HepG2 (cell line): ENCODE results near the gene IL1RL1. TPM values are rescaled to one million over a fixed set of nuclear protein-coding genes. Genes with fewer than 3 reads are reported as not detected.

ENCODE experiments used
- ATAC-seq: fragments of 200-7000 bp; cut with Tn5 transposase; 3 replicates; pipeline ENCODE4 v1.9.1; 2020; ENCODE audit warnings: mild to moderate bottlenecking, moderate library complexity
- BruUV-seq: library from RNA; stranded (reverse); fragments of 400-500 nt; replicated peaks from 2 replicates; lab custom pipeline; 2021; lab: Mats Ljungman, UMichigan
- CTCF ChIA-PET: fragments of 300-600 bp; formaldehyde crosslinking; extraction: SDS; loops from one replicate; lab custom pipeline; 2021; ENCODE audit warnings: low total read pairs, inconsistent platforms, low intra/inter-chr PET ratio; lab: Yijun Ruan, JAX
- POLR2A ChIA-PET: fragments of 350-600 bp; sonication (Branson Sonifier 250); formaldehyde crosslinking; loops from one replicate; lab custom pipeline; 2020; ENCODE audit warnings: antibody characterized with exemption, inconsistent platforms; lab: Yijun Ruan, JAX
- DNase-seq: peaks from one replicate; pipeline ENCODE4 v3.0.0-alpha.2; 2015; ENCODE audit warnings: low spot score
- FAIRE-seq: peaks from 3 replicates; lab custom pipeline; 2011; peaks lifted over from hg19 to GRCh38; lab: Jason Lieb, UNC
- H2AFZ ChIP-seq: one replicate; pipeline ENCODE4 v1.6.1; 2011; ENCODE audit warnings: low read length, inconsistent platforms
- H3K27ac ChIP-seq: fragments of 300-600 bp; 3 replicates; pipeline ENCODE4 v1.8.0; 2011; ENCODE audit warnings: mixed run types, mild to moderate bottlenecking, mixed read lengths, low read length, inconsistent platforms; ENCODE audit not compliant: insufficient read depth; ENCODE audit errors: extremely low read length
- H3K27me3 ChIP-seq, 2 experiments: fragments of 200-600 bp in 1 of 2; 2 replicates in 1 of 2; 3 replicates in 1 of 2; pipeline versions ENCODE4 v1.6.0 to v1.8.0; 2011; ENCODE audit warnings: low read length in 2 of 2, mild to moderate bottlenecking in 2 of 2, moderate library complexity in 2 of 2, inconsistent platforms in 1 of 2; ENCODE audit not compliant: insufficient read depth in 2 of 2, control insufficient read depth in 1 of 2
- H3K36me3 ChIP-seq, 2 experiments: fragments of 200-600 bp in 1 of 2; replicated peaks in 1 of 2; 2 replicates in 1 of 2; 3 replicates in 1 of 2; pipeline versions ENCODE4 v1.5.1 to v1.8.0; 2011; ENCODE audit warnings: low read length in 2 of 2, inconsistent platforms in 1 of 2; ENCODE audit not compliant: insufficient read depth in 2 of 2, control insufficient read depth in 1 of 2
- H3K4me1 ChIP-seq: 2 replicates; pipeline ENCODE4 v1.5.1; 2012; ENCODE audit warnings: low read length, inconsistent platforms; ENCODE audit not compliant: insufficient read depth
- H3K4me2 ChIP-seq: 2 replicates; pipeline ENCODE4 v1.6.0; 2011; ENCODE audit warnings: low read depth, low read length, inconsistent platforms
- H3K4me3 ChIP-seq, 3 experiments: fragments of 200-600 bp in 1 of 3; sonication (generic), shearing (Covaris generic) in 1 of 3; replicated peaks in 1 of 3; 2 replicates each; pipeline ENCODE4 v1.5.1; 2011 to 2016; ENCODE audit warnings: low read length in 3 of 3, inconsistent platforms in 2 of 3, low read depth in 2 of 3, mild to moderate bottlenecking in 2 of 3, control low read depth in 1 of 3, mixed read lengths in 1 of 3; ENCODE audit not compliant: insufficient read depth in 1 of 3
- H3K79me2 ChIP-seq: one replicate; pipeline ENCODE4 v1.6.1; 2011; ENCODE audit warnings: low read length, inconsistent platforms; ENCODE audit not compliant: insufficient read depth
- H3K9ac ChIP-seq: 2 replicates; pipeline ENCODE4 v1.6.0; 2011; ENCODE audit warnings: mild to moderate bottlenecking, low read depth, low read length, inconsistent platforms; ENCODE audit not compliant: insufficient read depth
- H3K9me3 ChIP-seq: 2 replicates; pipeline ENCODE4 v1.5.1; 2012; ENCODE audit warnings: mild to moderate bottlenecking, low read length
- H4K20me1 ChIP-seq: 2 replicates; pipeline ENCODE4 v1.6.0; 2011; ENCODE audit warnings: inconsistent platforms, mild to moderate bottlenecking, low read length, moderate library complexity; ENCODE audit not compliant: insufficient read depth
- FOXA1 ChIP-seq, 2 experiments: fragments of 450-650 bp in 1 of 2; sonication (generic) in 1 of 2; formaldehyde crosslinking in 1 of 2; IDR thresholded peaks; 2 replicates each; pipeline versions ENCODE4 v1.4.0 to v1.6.1; 2016 to 2020; ENCODE audit warnings: missing genetic modification reagents in 1 of 2
- FOXA3 ChIP-seq: IDR thresholded peaks from 2 replicates; pipeline ENCODE4 v1.6.1; 2016; ENCODE audit warnings: missing genetic modification reagents, missing compliant biosample characterization
- MEIS1 ChIP-seq: sonication (generic); formaldehyde crosslinking; IDR thresholded peaks from 2 replicates; pipeline ENCODE4 v1.9.0; 2021; ENCODE audit warnings: mild to moderate bottlenecking, missing genetic modification reagents, moderate library complexity, borderline replicate concordance
- NR1H2 ChIP-seq: sonication (generic); formaldehyde crosslinking; IDR thresholded peaks from 2 replicates; pipeline ENCODE4 v1.8.1; 2022; ENCODE audit warnings: low read depth, missing genetic modification reagents, borderline replicate concordance
- RBFOX2 ChIP-seq: fragments of 200-400 bp; formaldehyde crosslinking; IDR thresholded peaks from 2 replicates; pipeline ENCODE4 v1.6.1; 2017; ENCODE audit warnings: low read depth, mild to moderate bottlenecking, low read length
- SMARCC2 ChIP-seq: fragments of 450-650 bp; IDR thresholded peaks from 2 replicates; pipeline ENCODE4 v1.6.1; 2017; ENCODE audit warnings: antibody characterized with exemption, mild to moderate bottlenecking
- TCF7 ChIP-seq: sonication (generic); IDR thresholded peaks from 2 replicates; pipeline ENCODE4 v1.6.1; 2016; ENCODE audit warnings: antibody characterized with exemption, low read depth
- ZFAT ChIP-seq: sonication (generic); formaldehyde crosslinking; conservative IDR thresholded peaks from 2 replicates; pipeline ENCODE4 v1.8.1; 2023; ENCODE audit warnings: missing genetic modification reagents, inconsistent platforms
- ZFP41 ChIP-seq: sonication (generic); formaldehyde crosslinking; IDR thresholded peaks from 2 replicates; pipeline ENCODE4 v1.4.0; 2020; ENCODE audit warnings: mild to moderate bottlenecking, missing genetic modification reagents, borderline replicate concordance
- ZNF160 ChIP-seq: sonication (generic); formaldehyde crosslinking; IDR thresholded peaks from 2 replicates; pipeline ENCODE4 v1.8.0; 2022; ENCODE audit warnings: mild to moderate bottlenecking, inconsistent platforms, missing genetic modification reagents
- ZNF253 ChIP-seq: sonication (generic); formaldehyde crosslinking; IDR thresholded peaks from 2 replicates; pipeline ENCODE4 v1.8.0; 2022; ENCODE audit warnings: mild to moderate bottlenecking, missing genetic modification reagents, borderline replicate concordance
- ZNF3 ChIP-seq: IDR thresholded peaks from 2 replicates; pipeline ENCODE4 v1.7.0; 2017; ENCODE audit warnings: inconsistent platforms
- ZNF556 ChIP-seq: sonication (generic); formaldehyde crosslinking; IDR thresholded peaks from 2 replicates; pipeline ENCODE4 v1.4.0; 2020; ENCODE audit warnings: mild to moderate bottlenecking, missing genetic modification reagents, borderline replicate concordance
- WGBS: methylation state at CpG from one replicate; pipeline ENCODE4 v1.1.6; 2017; ENCODE audit warnings: low lambda C conversion rate; 5-methylcytosine and 5-hydroxymethylcytosine counted together
- in situ Hi-C: cut with HindIII; loops from 2 replicates; pipeline ENCODE4 v1.10.0; 2017; ENCODE audit warnings: low pct_unique_long_range_greater_than_20kb; ENCODE audit not compliant: extremely low pct_ligation_motif_present
- intact Hi-C: fragments of 100-400 bp; cut with micrococcal nuclease; formaldehyde crosslinking; loops from one replicate; pipeline ENCODE4 v1.10.0; 2022; ENCODE audit not compliant: unreplicated experiment
- polyA plus RNA-seq, 8 experiments: library from polyadenylated mRNA; depleted of rRNA in 3 of 8; stranded (reverse) in 7 of 8; unstranded in 1 of 8; fragments of >200 nt; fragmentation: Illumina TruSeq in 4 of 8; extraction: Trizol in 4 of 8; gene quantifications; 2 replicates each; pipeline versions ENCODE4 v1.2.1 to v1.2.3, GENCODE V29; 2011 to 2016; ENCODE audit warnings: low read depth in 4 of 8, missing spikeins in 1 of 8, mixed read lengths in 1 of 8; ENCODE audit not compliant: insufficient read depth in 1 of 8
- total RNA-seq, 5 experiments: library from RNA; depleted of rRNA; stranded (reverse); fragments of >200 nt; fragmentation: Illumina TruSeq; extraction: Trizol; gene quantifications; 2 replicates each; pipeline ENCODE4 v1.2.3, GENCODE V29; 2016; ENCODE audit warnings: low read depth in 1 of 5
- TF ChIP-seq, protein P1 (sequence below): sonication (generic); formaldehyde crosslinking; IDR thresholded peaks from 2 replicates; pipeline ENCODE4 v1.5.0; 2020; ENCODE audit warnings: mild to moderate bottlenecking, missing genetic modification reagents
- TF ChIP-seq, protein P2 (sequence below): sonication (generic); formaldehyde crosslinking; IDR thresholded peaks from 2 replicates; pipeline ENCODE4 v1.5.0; 2020; ENCODE audit warnings: mild to moderate bottlenecking, missing genetic modification reagents
- TF ChIP-seq, protein P3 (sequence below): sonication (generic); formaldehyde crosslinking; IDR thresholded peaks from 2 replicates; pipeline ENCODE4 v1.5.1; 2020; ENCODE audit warnings: mild to moderate bottlenecking, missing genetic modification reagents

IL1RL1 gene
- total and polyA plus RNA-seq, 2 of the 13 experiments (the other 11 are each of a cell fraction or from before 2014, with no cell fraction given) = 0.02 to 0.03 TPM

DNA sequence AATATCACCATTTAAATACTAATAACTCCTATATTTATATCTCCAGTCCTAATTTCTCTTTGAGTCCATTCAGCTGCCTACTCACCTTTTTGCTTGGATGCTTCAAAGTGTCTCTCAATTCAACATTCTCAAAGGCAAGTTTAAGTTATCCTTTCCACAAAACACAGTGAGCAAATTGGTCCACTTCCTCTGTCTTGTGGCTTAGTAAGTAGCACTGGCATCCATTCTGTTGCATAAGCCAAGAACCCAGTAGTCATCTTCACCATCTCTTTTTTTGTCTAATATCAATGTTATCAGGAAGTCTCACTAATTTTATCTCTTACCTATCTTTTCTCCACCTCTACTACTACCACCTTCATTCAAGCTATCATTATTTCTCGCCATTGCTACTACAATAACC is 27.4 kb upstream of the IL1RL1 start:
- intact Hi-C loops = no loop called here
- DNase-seq (no peak), ATAC-seq (no peak), FAIRE-seq (no peak)
- no peak overlapping the region for H3K9ac ChIP-seq
- no peaks in the 10 kb centered on the region for H4K20me1 ChIP-seq
- no peaks in the 10 kb centered on the region for H3K79me2 ChIP-seq
- H3K36me3 ChIP-seq = no peaks in the 10 kb centered on the region
- no peak overlapping the region for H3K27ac ChIP-seq
- CTCF ChIA-PET = no interaction called here
- POLR2A ChIA-PET = no interaction called here
- H3K27me3 ChIP-seq = peaks cover 0 to 10% of the 10 kb centered on the region in 2 experiments; a peak in 2 of 5 replicates
- in situ Hi-C loops = no loop called here
- H2AFZ ChIP-seq = no peak overlapping the region
- H3K9me3 ChIP-seq = no peaks in the 10 kb centered on the region
- no peaks in the 10 kb centered on the region for H3K4me1 ChIP-seq
- no peak overlapping the region for H3K4me3 ChIP-seq
- no peak overlapping the region for H3K4me2 ChIP-seq
- 0% methylated on average over 1 of the region's 1 CpG for WGBS
- no TSS peak for BruUV-seq
- TF ChIP-seq, protein P1, sequence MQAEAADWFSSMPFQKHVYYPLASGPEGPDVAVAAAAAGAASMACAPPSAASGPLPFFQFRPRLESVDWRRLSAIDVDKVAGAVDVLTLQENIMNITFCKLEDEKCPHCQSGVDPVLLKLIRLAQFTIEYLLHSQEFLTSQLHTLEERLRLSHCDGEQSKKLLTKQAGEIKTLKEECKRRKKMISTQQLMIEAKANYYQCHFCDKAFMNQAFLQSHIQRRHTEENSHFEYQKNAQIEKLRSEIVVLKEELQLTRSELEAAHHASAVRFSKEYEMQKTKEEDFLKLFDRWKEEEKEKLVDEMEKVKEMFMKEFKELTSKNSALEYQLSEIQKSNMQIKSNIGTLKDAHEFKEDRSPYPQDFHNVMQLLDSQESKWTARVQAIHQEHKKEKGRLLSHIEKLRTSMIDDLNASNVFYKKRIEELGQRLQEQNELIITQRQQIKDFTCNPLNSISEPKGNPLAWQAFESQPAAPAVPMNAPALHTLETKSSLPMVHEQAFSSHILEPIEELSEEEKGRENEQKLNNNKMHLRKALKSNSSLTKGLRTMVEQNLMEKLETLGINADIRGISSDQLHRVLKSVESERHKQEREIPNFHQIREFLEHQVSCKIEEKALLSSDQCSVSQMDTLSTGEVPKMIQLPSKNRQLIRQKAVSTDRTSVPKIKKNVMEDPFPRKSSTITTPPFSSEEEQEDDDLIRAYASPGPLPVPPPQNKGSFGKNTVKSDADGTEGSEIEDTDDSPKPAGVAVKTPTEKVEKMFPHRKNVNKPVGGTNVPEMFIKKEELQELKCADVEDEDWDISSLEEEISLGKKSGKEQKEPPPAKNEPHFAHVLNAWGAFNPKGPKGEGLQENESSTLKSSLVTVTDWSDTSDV (CRISPR knock-in tag) = no peak
- TF ChIP-seq ZNF160 (CRISPR knock-in tag) (no peak), ZFP41 (CRISPR knock-in tag) (no peak), ZFAT (CRISPR knock-in tag) (no peak), FOXA3 (CRISPR knock-in tag) (no peak), ZNF556 (CRISPR knock-in tag) (no peak), SMARCC2 (no peak), NR1H2 (CRISPR knock-in tag) (no peak), ZNF253 (CRISPR knock-in tag) (no peak), RBFOX2 (no peak), FOXA1 (IDR thresholded peaks at IDR 0.05) (no peak), FOXA1 (CRISPR knock-in tag; IDR thresholded peaks at IDR 0.05) (no peak), ZNF3 (CRISPR knock-in tag) (no peak), TCF7 (no peak), MEIS1 (CRISPR knock-in tag) (no peak)
- TF ChIP-seq, protein P2, sequence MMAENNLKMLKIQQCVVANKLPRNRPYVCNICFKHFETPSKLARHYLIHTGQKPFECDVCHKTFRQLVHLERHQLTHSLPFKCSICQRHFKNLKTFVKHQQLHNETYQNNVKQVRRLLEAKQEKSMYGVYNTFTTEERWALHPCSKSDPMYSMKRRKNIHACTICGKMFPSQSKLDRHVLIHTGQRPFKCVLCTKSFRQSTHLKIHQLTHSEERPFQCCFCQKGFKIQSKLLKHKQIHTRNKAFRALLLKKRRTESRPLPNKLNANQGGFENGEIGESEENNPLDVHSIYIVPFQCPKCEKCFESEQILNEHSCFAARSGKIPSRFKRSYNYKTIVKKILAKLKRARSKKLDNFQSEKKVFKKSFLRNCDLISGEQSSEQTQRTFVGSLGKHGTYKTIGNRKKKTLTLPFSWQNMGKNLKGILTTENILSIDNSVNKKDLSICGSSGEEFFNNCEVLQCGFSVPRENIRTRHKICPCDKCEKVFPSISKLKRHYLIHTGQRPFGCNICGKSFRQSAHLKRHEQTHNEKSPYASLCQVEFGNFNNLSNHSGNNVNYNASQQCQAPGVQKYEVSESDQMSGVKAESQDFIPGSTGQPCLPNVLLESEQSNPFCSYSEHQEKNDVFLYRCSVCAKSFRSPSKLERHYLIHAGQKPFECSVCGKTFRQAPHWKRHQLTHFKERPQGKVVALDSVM (CRISPR knock-in tag) = no peak
- TF ChIP-seq, protein P3, sequence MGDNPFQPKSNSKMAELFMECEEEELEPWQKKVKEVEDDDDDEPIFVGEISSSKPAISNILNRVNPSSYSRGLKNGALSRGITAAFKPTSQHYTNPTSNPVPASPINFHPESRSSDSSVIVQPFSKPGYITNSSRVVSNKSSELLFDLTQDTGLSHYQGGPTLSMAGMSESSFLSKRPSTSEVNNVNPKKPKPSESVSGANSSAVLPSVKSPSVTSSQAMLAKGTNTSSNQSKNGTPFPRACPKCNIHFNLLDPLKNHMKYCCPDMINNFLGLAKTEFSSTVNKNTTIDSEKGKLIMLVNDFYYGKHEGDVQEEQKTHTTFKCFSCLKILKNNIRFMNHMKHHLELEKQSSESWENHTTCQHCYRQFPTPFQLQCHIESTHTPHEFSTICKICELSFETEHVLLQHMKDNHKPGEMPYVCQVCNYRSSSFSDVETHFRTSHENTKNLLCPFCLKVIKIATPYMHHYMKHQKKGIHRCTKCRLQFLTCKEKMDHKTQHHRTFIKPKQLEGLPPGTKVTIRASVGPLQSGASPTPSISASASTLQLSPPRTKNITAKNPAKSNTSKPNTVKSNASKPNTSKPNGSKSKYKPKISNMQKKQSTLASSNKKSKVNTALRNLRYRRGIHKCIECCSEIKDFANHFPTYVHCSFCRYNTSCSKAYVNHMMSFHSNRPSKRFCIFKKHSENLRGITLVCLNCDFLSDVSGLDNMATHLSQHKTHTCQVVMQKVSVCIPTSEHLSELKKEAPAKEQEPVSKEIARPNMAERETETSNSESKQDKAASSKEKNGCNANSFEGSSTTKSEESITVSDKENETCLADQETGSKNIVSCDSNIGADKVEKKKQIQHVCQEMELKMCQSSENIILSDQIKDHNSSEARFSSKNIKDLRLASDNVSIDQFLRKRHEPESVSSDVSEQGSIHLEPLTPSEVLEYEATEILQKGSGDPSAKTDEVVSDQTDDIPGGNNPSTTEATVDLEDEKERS (CRISPR knock-in tag) = no peak
